Body of pancreas (tissue), 4 donors: Measurements from ENCODE around the gene TRIP13.

Source experiments
- POLR2A ChIP-seq, 3 donors: fragments of 450-650 bp; IDR thresholded peaks; one replicate each; pipeline ENCODE4 v1.6.1; 2016; ENCODE audit warnings: antibody characterized with exemption in 3 of 3, mild to moderate bottlenecking in 2 of 3
- TF ChIP-seq, protein P1 (sequence below), 7 experiments: fragments of 450-650 bp in 4 of 7; fragments of 200-600 bp in 3 of 7; sonication (generic) in 3 of 7; IDR thresholded peaks; one replicate each; pipeline ENCODE4 v1.5.1; 2016 to 2019; ENCODE audit warnings: antibody characterized with exemption in 7 of 7

DNA sequence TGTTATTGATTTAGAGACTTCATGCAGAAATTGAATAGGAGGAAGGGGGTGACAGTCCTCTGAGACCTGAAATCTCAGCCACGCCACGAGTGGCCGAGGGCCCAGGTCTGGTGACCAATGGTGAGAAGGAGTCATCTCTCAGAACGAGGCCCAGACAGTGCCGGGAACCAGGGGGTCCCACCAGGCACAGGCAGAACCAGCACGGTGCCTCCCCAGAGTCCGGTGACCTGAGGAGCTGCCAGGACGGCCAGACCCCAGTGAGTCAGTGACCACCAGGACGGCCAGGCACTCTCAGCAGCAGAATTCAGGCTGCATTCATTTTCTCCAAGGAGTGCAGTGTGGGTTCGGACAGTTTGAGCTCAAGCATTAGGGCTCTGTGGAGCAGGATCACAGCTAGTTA is 72.1 kb downstream of the TRIP13 start:
- no peak for TF ChIP-seq POLR2A (IDR thresholded peaks at IDR 0.05)
- TF ChIP-seq, protein P1, sequence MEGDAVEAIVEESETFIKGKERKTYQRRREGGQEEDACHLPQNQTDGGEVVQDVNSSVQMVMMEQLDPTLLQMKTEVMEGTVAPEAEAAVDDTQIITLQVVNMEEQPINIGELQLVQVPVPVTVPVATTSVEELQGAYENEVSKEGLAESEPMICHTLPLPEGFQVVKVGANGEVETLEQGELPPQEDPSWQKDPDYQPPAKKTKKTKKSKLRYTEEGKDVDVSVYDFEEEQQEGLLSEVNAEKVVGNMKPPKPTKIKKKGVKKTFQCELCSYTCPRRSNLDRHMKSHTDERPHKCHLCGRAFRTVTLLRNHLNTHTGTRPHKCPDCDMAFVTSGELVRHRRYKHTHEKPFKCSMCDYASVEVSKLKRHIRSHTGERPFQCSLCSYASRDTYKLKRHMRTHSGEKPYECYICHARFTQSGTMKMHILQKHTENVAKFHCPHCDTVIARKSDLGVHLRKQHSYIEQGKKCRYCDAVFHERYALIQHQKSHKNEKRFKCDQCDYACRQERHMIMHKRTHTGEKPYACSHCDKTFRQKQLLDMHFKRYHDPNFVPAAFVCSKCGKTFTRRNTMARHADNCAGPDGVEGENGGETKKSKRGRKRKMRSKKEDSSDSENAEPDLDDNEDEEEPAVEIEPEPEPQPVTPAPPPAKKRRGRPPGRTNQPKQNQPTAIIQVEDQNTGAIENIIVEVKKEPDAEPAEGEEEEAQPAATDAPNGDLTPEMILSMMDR (IDR thresholded peaks at IDR 0.05) = no peak
